ENCODE measurements around the gene PRCP. TPM values are rescaled to one million over a fixed set of nuclear protein-coding genes. Genes with fewer than 3 reads are reported as not detected.
A peak's percentile ranks its signal among the peaks of the same experiment; 100 is the strongest.

Gene PRCP
- total RNA-seq, 1 experiment from 2014 or later, result 53.9 TPM

GRCh38 chr11:82807646-82808045, 92.6 kb downstream of the PRCP start:
- Mint-ChIP-seq H3K4me1 (no peaks in the 10 kb centered on the region), H3K36me3 (no peaks in the 10 kb centered on the region), H3K4me3 (no peak overlapping the region), H3K27ac (no peak overlapping the region), H3K9me3 (peaks cover 7% of the 10 kb centered on the region; the same call in 1 of the 2 replicates), H3K27me3 (ENCODE audit: low read depth) (no peaks in the 10 kb centered on the region)
- no peak for DNase-seq (ENCODE audit: low spot score)
- ATAC-seq, result no peak
- ChIA-PET CTCF (no interaction called here), POLR2A (no interaction called here)
- TF ChIP-seq TCF7 (CRISPR knock-in tag; IDR thresholded peaks at IDR 0.05; ENCODE audit: low read depth) (no peak), IRF2 (CRISPR knock-in tag; IDR thresholded peaks at IDR 0.05; ENCODE audit: borderline replicate concordance, low read depth) (no peak), ZNF121 (CRISPR knock-in tag; IDR thresholded peaks at IDR 0.05) (no peak)
- TF ChIP-seq, protein P1, sequence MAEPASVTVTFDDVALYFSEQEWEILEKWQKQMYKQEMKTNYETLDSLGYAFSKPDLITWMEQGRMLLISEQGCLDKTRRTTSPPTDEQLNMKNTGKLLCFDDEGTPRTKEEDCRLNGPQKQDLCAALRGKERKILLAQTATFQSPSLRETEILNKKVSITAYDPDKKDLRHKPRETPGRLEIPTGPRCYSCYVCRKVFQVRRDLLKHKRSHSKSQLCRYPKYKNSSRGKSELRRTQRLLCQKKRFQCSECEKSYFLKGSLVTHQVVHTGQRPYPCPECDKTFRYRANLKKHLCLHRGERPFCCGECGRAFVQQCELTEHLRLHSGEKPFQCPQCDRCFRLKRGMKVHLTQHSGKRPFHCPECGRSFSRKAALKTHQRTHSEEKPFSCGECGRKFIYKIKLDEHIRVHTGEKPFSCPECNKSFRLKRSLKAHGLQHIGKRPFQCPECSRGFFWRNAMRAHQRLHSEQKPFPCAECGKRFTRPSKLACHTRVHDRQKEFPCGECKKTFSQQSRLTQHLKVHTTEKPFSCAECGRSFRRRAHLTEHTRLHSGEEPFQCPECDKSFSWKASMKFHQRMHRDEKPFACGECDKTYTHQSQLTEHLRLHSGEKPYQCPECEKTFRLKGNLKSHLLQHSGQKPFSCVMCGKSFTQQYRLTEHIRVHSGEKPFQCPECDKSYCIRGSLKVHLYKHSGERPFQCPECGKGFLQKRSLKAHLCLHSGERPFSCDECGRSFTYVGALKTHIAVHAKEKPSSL (CRISPR knock-in tag; conservative IDR thresholded peaks at IDR 0.05), result no peak

GRCh38 chr11:82802710-82803109, 97.5 kb downstream of the PRCP start:
- peak; percentile 22; the same call in 1 of the 2 replicates for ATAC-seq
- no peaks in the 10 kb centered on the region for H3K36me3 Mint-ChIP-seq
- POLR2A ChIA-PET, result no interaction called here
- no peaks in the 10 kb centered on the region for H3K27me3 Mint-ChIP-seq (ENCODE audit: low read depth)
- DNase-seq (ENCODE audit: low spot score), result no peak
- CTCF ChIA-PET, result interaction anchor here (1.0 to 1.6 kb wide), 3 partner anchors 16 to 107 kb away, joined by 3 to 4 read pairs (median 3); no protein-coding TSS in a partner anchor
- H3K27ac Mint-ChIP-seq, result no peak overlapping the region
- no peak overlapping the region for H3K4me3 Mint-ChIP-seq
- H3K9me3 Mint-ChIP-seq, result peaks cover 7% of the 10 kb centered on the region; the same call in 1 of the 2 replicates
- H3K4me1 Mint-ChIP-seq, result no peaks in the 10 kb centered on the region
- TF ChIP-seq FOXK1 (CRISPR knock-in tag; IDR thresholded peaks at IDR 0.05), result no peak
- no peak for TF ChIP-seq PREB (CRISPR knock-in tag; IDR thresholded peaks at IDR 0.05; ENCODE audit: borderline replicate concordance)
- TF ChIP-seq ZNF219 (CRISPR knock-in tag; IDR thresholded peaks at IDR 0.05; ENCODE audit: borderline replicate concordance), result no peak
- no peak for TF ChIP-seq MXD4 (CRISPR knock-in tag; IDR thresholded peaks at IDR 0.05; ENCODE audit: borderline replicate concordance)
- TF ChIP-seq ZMAT4 (CRISPR knock-in tag; IDR thresholded peaks at IDR 0.05), result no peak
- TF ChIP-seq ATF2 (CRISPR knock-in tag; IDR thresholded peaks at IDR 0.05; ENCODE audit: borderline replicate concordance, low read depth), result no peak
- no peak for TF ChIP-seq ATF3 (CRISPR knock-in tag; conservative IDR thresholded peaks at IDR 0.05)
- TF ChIP-seq FOXP1 (CRISPR knock-in tag; IDR thresholded peaks at IDR 0.05; ENCODE audit: borderline replicate concordance), result no peak
- no peak for TF ChIP-seq SMAD4 (CRISPR knock-in tag; IDR thresholded peaks at IDR 0.05)
- TF ChIP-seq SOX15 (CRISPR knock-in tag; IDR thresholded peaks at IDR 0.05), result no peak
- TF ChIP-seq, protein P2, sequence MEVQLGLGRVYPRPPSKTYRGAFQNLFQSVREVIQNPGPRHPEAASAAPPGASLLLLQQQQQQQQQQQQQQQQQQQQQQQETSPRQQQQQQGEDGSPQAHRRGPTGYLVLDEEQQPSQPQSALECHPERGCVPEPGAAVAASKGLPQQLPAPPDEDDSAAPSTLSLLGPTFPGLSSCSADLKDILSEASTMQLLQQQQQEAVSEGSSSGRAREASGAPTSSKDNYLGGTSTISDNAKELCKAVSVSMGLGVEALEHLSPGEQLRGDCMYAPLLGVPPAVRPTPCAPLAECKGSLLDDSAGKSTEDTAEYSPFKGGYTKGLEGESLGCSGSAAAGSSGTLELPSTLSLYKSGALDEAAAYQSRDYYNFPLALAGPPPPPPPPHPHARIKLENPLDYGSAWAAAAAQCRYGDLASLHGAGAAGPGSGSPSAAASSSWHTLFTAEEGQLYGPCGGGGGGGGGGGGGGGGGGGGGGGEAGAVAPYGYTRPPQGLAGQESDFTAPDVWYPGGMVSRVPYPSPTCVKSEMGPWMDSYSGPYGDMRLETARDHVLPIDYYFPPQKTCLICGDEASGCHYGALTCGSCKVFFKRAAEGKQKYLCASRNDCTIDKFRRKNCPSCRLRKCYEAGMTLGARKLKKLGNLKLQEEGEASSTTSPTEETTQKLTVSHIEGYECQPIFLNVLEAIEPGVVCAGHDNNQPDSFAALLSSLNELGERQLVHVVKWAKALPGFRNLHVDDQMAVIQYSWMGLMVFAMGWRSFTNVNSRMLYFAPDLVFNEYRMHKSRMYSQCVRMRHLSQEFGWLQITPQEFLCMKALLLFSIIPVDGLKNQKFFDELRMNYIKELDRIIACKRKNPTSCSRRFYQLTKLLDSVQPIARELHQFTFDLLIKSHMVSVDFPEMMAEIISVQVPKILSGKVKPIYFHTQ (CRISPR knock-in tag; IDR thresholded peaks at IDR 0.05), result no peak
- TF ChIP-seq, protein P1 (CRISPR knock-in tag; conservative IDR thresholded peaks at IDR 0.05), result no peak
- TF ChIP-seq RORB (CRISPR knock-in tag; IDR thresholded peaks at IDR 0.05), result no peak
- TF ChIP-seq GTF2I (CRISPR knock-in tag; conservative IDR thresholded peaks at IDR 0.05), result no peak
- TF ChIP-seq NFYB (CRISPR knock-in tag; conservative IDR thresholded peaks at IDR 0.05; ENCODE audit: low read depth), result no peak
- TF ChIP-seq, protein P3, sequence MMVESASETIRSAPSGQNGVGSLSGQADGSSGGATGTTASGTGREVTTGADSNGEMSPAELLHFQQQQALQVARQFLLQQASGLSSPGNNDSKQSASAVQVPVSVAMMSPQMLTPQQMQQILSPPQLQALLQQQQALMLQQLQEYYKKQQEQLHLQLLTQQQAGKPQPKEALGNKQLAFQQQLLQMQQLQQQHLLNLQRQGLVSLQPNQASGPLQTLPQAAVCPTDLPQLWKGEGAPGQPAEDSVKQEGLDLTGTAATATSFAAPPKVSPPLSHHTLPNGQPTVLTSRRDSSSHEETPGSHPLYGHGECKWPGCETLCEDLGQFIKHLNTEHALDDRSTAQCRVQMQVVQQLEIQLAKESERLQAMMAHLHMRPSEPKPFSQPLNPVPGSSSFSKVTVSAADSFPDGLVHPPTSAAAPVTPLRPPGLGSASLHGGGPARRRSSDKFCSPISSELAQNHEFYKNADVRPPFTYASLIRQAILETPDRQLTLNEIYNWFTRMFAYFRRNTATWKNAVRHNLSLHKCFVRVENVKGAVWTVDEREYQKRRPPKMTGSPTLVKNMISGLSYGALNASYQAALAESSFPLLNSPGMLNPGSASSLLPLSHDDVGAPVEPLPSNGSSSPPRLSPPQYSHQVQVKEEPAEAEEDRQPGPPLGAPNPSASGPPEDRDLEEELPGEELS (CRISPR knock-in tag; IDR thresholded peaks at IDR 0.05), result no peak
- no peak for TF ChIP-seq ESRRA (CRISPR knock-in tag; IDR thresholded peaks at IDR 0.05; ENCODE audit: borderline replicate concordance)
